ENCODE results near the gene MYRFL. TPM values are rescaled to one million over a fixed set of nuclear protein-coding genes. Genes with fewer than 3 reads are reported as not detected.
"Not testable (repeated sequence)": the region's sequence is repeated elsewhere in the genome, so short reads cannot be mapped to it uniquely, and the experiment has no call there.

Gene MYRFL
- total RNA-seq, 6 donors from 2014 or later = 0.10 to 1.8 (median 0.20) TPM; not detected in 3

GRCh38 chr12:69851976-69852375, 26.9 kb downstream of the MYRFL start:
- no peak overlapping the region for H3K4me3 ChIP-seq
- H3K9me3 ChIP-seq = no peaks in the 10 kb centered on the region
- WGBS, 2 donors = 83 to 93% methylated on average over 2 of the region's 2 CpGs
- no peaks in the 10 kb centered on the region for H3K27me3 ChIP-seq
- H3K4me1 ChIP-seq = no peaks in the 10 kb centered on the region
- no peak for DNase-seq
- H3K27ac ChIP-seq = no peak overlapping the region
- ATAC-seq (ENCODE audit: low FRiP score in 2 of 2) = no peak
- TF ChIP-seq CTCF (IDR thresholded peaks at IDR 0.05) (no peak), POLR2A (IDR thresholded peaks at IDR 0.05) (no peak), EP300 (IDR thresholded peaks at IDR 0.05) (no peak), POLR2AphosphoS5 (IDR thresholded peaks at IDR 0.05) (no peak)
- no peaks in the 10 kb centered on the region for H3K36me3 ChIP-seq

DNA sequence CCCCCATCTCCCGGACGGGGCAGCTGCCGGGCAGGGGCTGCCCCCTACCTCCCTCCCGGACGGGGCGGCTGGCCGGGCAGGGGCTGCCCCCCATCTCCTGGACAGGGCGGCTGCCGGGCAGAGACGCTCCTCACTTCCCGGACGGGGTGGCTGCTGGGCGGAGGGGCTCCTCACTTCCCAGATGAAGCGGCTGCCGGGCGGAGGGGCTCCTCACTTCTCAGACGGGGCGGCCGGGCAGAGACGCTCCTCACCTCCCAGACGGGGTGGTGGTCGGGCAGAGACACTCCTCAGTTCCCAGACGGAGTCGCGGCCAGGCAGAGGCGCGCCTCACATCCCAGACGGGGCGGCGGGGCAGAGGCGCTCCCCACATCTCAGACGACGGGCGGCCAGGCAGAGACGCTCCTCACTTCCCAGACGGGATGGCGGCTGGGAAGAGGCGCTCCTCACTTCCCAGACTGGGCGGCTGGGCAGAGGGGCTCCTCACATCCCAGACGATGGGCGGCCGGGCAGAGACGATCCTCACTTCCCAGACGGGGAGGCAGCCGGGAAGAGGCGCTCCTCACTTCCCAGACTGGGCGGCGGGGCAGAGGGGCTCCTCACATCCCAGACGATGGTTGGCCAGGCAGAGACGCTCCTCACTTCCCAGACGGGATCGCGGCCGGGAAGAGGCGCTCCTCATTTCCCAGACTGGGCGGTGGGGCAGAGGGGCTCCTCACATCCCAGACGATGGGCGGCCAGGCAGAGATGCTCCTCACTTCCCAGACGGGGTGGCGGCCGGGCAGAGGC, 28.3 kb downstream of the MYRFL start:
- not testable (repeated sequence) for H3K27me3 ChIP-seq; H3K36me3 ChIP-seq; H3K9me3 ChIP-seq; H3K27ac ChIP-seq; H3K4me3 ChIP-seq; ATAC-seq (ENCODE audit: low FRiP score in 2 of 2); H3K4me1 ChIP-seq
- WGBS, 2 donors = 92 to 97% methylated on average over 28 to 29 of the region's 61 CpGs
- peak in 1 of 2 donors; percentile 65 for DNase-seq

- Histone ChIP-seq H3K27ac (no peak overlapping the region), H3K36me3 (no peaks in the 10 kb centered on the region), H3K4me3 (no peak overlapping the region), H3K9me3 (no peaks in the 10 kb centered on the region), H3K4me1 (no peaks in the 10 kb centered on the region), H3K27me3 (no peaks in the 10 kb centered on the region)
- DNase-seq (no peak), ATAC-seq (ENCODE audit: low FRiP score in 2 of 2) (no peak)
- 87 to 93% methylated on average over 4 of the region's 4 CpGs for WGBS, 2 donors
- TF ChIP-seq CTCF (IDR thresholded peaks at IDR 0.05) (no peak), POLR2A (IDR thresholded peaks at IDR 0.05) (no peak), EP300 (IDR thresholded peaks at IDR 0.05) (no peak), POLR2AphosphoS5 (IDR thresholded peaks at IDR 0.05) (no peak)
Measured at GRCh38 chr12:69866698-69867097, 41.7 kb downstream of the MYRFL start.

DNA sequence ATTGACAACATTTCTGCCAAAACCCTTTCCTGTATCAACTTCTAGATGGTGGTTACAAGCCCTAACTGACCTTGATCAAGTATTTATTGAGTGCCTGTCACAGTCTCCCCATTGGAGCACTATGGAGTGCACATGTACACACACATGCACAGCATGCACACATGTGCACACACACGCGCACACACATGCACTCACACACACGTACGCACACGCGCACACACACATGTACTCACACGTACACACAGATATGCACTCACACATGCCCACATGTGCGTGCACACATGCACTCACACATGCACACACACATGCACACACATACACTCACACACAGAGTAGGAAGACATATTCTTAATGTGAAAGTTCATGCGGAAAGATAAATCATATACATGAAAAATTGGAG, 43.7 kb downstream of the MYRFL start:
- no peak overlapping the region for H3K4me3 ChIP-seq
- H3K36me3 ChIP-seq = no peaks in the 10 kb centered on the region
- no peak for DNase-seq
- peak in 1 of 2 donors; percentile 30 for ATAC-seq (ENCODE audit: low FRiP score in 2 of 2)
- no peaks in the 10 kb centered on the region for H3K9me3 ChIP-seq
- WGBS, 2 donors = 92 to 95% methylated on average over 9 of the region's 9 CpGs
- H3K4me1 ChIP-seq = peaks cover 0 to 11% (median 5%) of the 10 kb centered on the region in 4 donors
- H3K27me3 ChIP-seq = no peaks in the 10 kb centered on the region
- TF ChIP-seq CTCF (IDR thresholded peaks at IDR 0.05) = no peak
- no peak for TF ChIP-seq POLR2A (IDR thresholded peaks at IDR 0.05)
- no peak for TF ChIP-seq EP300 (IDR thresholded peaks at IDR 0.05)
- no peak for TF ChIP-seq POLR2AphosphoS5 (IDR thresholded peaks at IDR 0.05)
- no peak overlapping the region for H3K27ac ChIP-seq

- no peaks in the 10 kb centered on the region for H3K36me3 ChIP-seq
- no peak overlapping the region for H3K4me3 ChIP-seq
- H3K27me3 ChIP-seq = no peaks in the 10 kb centered on the region
- ATAC-seq (ENCODE audit: low FRiP score in 2 of 2) (peak in 1 of 2 donors; percentile 25), DNase-seq (no peak)
- no peaks in the 10 kb centered on the region for H3K9me3 ChIP-seq
- no peak overlapping the region for H3K27ac ChIP-seq
- 29 to 34% methylated on average over 3 of the region's 3 CpGs for WGBS, 2 donors
- H3K4me1 ChIP-seq = peaks cover 0 to 11% (median 5%) of the 10 kb centered on the region in 4 donors
- TF ChIP-seq POLR2A (IDR thresholded peaks at IDR 0.05) (no peak), CTCF (IDR thresholded peaks at IDR 0.05) (no peak), EP300 (IDR thresholded peaks at IDR 0.05) (no peak), POLR2AphosphoS5 (IDR thresholded peaks at IDR 0.05) (no peak)
Measured at GRCh38 chr12:69872804-69873203, 47.8 kb downstream of the MYRFL start.

Measured in upper lobe of left lung (tissue), 6 donors.